Measurements from ENCODE around the gene TRIP6. TPM values are rescaled to one million over a fixed set of nuclear protein-coding genes. Genes with fewer than 3 reads are reported as not detected.

TRIP6 gene
- total and polyA plus RNA-seq, 2 donors (not counting 3 experiments of a cell fraction or from before 2014, with no cell fraction given), result 90.3 TPM

DNA sequence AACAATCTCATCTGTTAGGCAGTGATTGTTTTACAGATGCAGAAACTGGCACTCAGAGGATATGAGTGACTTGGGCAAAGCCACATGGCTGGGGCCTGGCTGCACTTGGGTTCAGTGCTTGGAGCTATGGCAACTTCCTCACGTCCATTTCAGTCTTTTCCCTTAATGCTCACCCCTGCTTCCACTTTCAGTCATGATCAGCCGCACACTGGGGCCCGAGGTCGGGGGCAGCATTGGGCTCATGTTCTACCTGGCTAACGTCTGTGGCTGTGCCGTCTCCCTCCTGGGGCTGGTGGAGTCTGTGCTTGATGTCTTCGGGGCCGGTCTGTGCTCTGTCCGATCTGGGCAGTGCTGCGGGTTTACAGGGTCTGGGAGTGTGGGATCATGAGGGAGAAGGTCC, 11.7 kb upstream of the TRIP6 start:
- Histone ChIP-seq H3K4me2 (ENCODE audit: insufficient read depth, low read length) (no peak overlapping the region), H2AFZ (ENCODE audit: low read depth, low read length) (no peak overlapping the region), H3K9ac (replicated peaks; ENCODE audit: extremely low read depth, insufficient read depth, low read length) (no peak overlapping the region), H3K27ac (ENCODE audit: insufficient read depth, low read depth, low read length) (no peak overlapping the region), H3K9me3 (replicated peaks; ENCODE audit: control insufficient read depth, insufficient read depth, low read length) (no peaks in the 10 kb centered on the region), H3K9me1 (replicated peaks; ENCODE audit: control insufficient read depth, extremely low read depth, insufficient read depth, low read length) (no peaks in the 10 kb centered on the region), H4K20me1 (replicated peaks; ENCODE audit: control insufficient read depth, extremely low read depth, insufficient read depth, low read length) (no peaks in the 10 kb centered on the region), H3K36me3 (ENCODE audit: control insufficient read depth in 2 of 2, extremely low read depth in 1 of 2, insufficient read depth in 2 of 2, low read length in 2 of 2) (peaks cover 0 to 8% of the 10 kb centered on the region in 2 experiments), H3K4me1 (ENCODE audit: control insufficient read depth, extremely low read depth, insufficient read depth, low read length) (peaks cover 14% of the 10 kb centered on the region), H3K27me3 (ENCODE audit: control insufficient read depth in 2 of 2, insufficient read depth in 2 of 2, low read length in 2 of 2) (no peaks in the 10 kb centered on the region), H3K79me2 (ENCODE audit: control insufficient read depth, insufficient read depth, low read length) (peaks cover 6% of the 10 kb centered on the region), H3K4me3 (replicated peaks in 1 of 3; ENCODE audit: insufficient read depth in 1 of 3, low read depth in 1 of 3, low read length in 3 of 3) (no peak overlapping the region)
- POLR2A ChIA-PET, result no interaction called here
- dilution Hi-C loops (cut with MboI; ENCODE audit: extremely low pct_ligation_motif_present, low sequenced_read_pairs) (no loop called here), intact Hi-C loops (cut with micrococcal nuclease) (no loop called here)
- no TSS peak for BruUV-seq (replicated peaks)
- TF ChIP-seq POLR2A (IDR thresholded peaks at IDR 0.05; ENCODE audit: low read depth, low read length), result no peak
- CTCF ChIA-PET, result interaction anchor here (1.0 to 1.3 kb wide), 2 partner anchors 28 to 54 kb away, joined by 4 read pairs; partner anchors contain the start of gene EPHB4
- no peak for FAIRE-seq
- no peak for DNase-seq (ENCODE audit: low read depth, low spot score)

GRCh38 chr7:100856871-100857282, 10.3 kb upstream of the TRIP6 start:
- dilution Hi-C loops (cut with MboI; ENCODE audit: extremely low pct_ligation_motif_present, low sequenced_read_pairs), result no loop called here
- Histone ChIP-seq H3K36me3 (ENCODE audit: control insufficient read depth in 2 of 2, extremely low read depth in 1 of 2, insufficient read depth in 2 of 2, low read length in 2 of 2) (peaks cover 5 to 11% of the 10 kb centered on the region in 2 experiments), H4K20me1 (replicated peaks; ENCODE audit: control insufficient read depth, extremely low read depth, insufficient read depth, low read length) (no peaks in the 10 kb centered on the region), H2AFZ (ENCODE audit: low read depth, low read length) (no peak overlapping the region), H3K4me2 (ENCODE audit: insufficient read depth, low read length) (no peak overlapping the region), H3K9ac (replicated peaks; ENCODE audit: extremely low read depth, insufficient read depth, low read length) (no peak overlapping the region), H3K4me1 (ENCODE audit: control insufficient read depth, extremely low read depth, insufficient read depth, low read length) (peaks cover 11% of the 10 kb centered on the region), H3K27me3 (ENCODE audit: control insufficient read depth in 2 of 2, insufficient read depth in 2 of 2, low read length in 2 of 2) (no peaks in the 10 kb centered on the region), H3K79me2 (ENCODE audit: control insufficient read depth, insufficient read depth, low read length) (peaks cover 6% of the 10 kb centered on the region), H3K9me3 (replicated peaks; ENCODE audit: control insufficient read depth, insufficient read depth, low read length) (no peaks in the 10 kb centered on the region), H3K9me1 (replicated peaks; ENCODE audit: control insufficient read depth, extremely low read depth, insufficient read depth, low read length) (no peaks in the 10 kb centered on the region), H3K4me3 (replicated peaks in 1 of 3; ENCODE audit: insufficient read depth in 1 of 3, low read depth in 1 of 3, low read length in 3 of 3) (no peak overlapping the region), H3K27ac (ENCODE audit: insufficient read depth, low read depth, low read length) (no peak overlapping the region)
- FAIRE-seq (no peak), DNase-seq (ENCODE audit: low read depth, low spot score) (no peak)
- no TSS peak for BruUV-seq (replicated peaks)
- ChIA-PET CTCF (no interaction called here), POLR2A (no interaction called here)
- intact Hi-C loops (cut with micrococcal nuclease), result no loop called here
- TF ChIP-seq POLR2AphosphoS5 (IDR thresholded peaks at IDR 0.05; ENCODE audit: insufficient read depth, low read depth, low read length) (no peak), GATA2 (IDR thresholded peaks at IDR 0.05; ENCODE audit: insufficient read depth, insufficient read length, low read depth, low read length) (no peak), CTCF (IDR thresholded peaks at IDR 0.05; ENCODE audit: extremely low read depth in 1 of 2, insufficient read depth in 1 of 2, low read depth in 1 of 2, low read length in 2 of 2) (no peak), MYC (IDR thresholded peaks at IDR 0.05; ENCODE audit: low read depth, low read length) (no peak), JUN (IDR thresholded peaks at IDR 0.05; ENCODE audit: borderline replicate concordance, insufficient read depth, insufficient read length, low read depth) (no peak), FOS (IDR thresholded peaks at IDR 0.05; ENCODE audit: borderline replicate concordance, insufficient read depth, low read length) (no peak), EZH2 (IDR thresholded peaks at IDR 0.05; ENCODE audit: borderline replicate concordance, low read depth, low read length, severe bottlenecking) (no peak), MAX (IDR thresholded peaks at IDR 0.05; ENCODE audit: insufficient read depth, insufficient read length) (no peak), POLR2A (IDR thresholded peaks at IDR 0.05; ENCODE audit: low read depth, low read length) (no peak)
